ENCODE data around the gene DMXL1. TPM values are rescaled to one million over a fixed set of nuclear protein-coding genes. Genes with fewer than 3 reads are reported as not detected.

DMXL1 gene
- total RNA-seq, 2 experiments from 2014 or later, result 20.8 to 23.3 TPM

DNA sequence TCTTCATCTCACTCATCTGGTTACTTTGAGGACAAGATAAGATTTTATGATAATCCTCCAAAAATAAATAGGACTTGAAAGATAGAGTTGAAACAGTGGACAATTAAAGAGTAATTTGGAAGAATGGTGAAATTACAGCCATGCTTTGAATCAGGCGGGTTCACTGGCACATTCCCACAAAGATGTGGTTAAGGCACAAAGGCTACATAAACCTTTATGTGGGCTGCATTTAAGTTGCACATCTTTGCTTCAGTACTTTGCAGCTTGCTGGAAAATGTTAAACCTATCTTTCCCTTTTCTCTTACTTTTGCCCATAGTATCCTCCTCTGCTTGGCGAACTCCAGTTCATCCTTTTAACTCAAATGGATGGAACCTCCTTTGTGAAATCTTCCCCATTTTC, 192.8 kb downstream of the DMXL1 start:
- Mint-ChIP-seq H3K9me3 (peaks cover 26% of the 10 kb centered on the region), H3K4me1 (ENCODE audit: low read depth) (peaks cover 43% of the 10 kb centered on the region), H3K36me3 (ENCODE audit: low read depth) (peaks cover 10% of the 10 kb centered on the region), H3K4me3 (no peak overlapping the region), H3K27me3 (no peaks in the 10 kb centered on the region), H3K27ac (no peak overlapping the region)
- ChIA-PET CTCF (interaction anchor here (1.1 to 2.0 kb wide), 3 partner anchors 10 to 275 kb away, joined by 3 to 7 read pairs (median 7); partner anchors contain the start of gene DTWD2), POLR2A (interaction anchor here (0.7 to 2.0 kb wide), 2 partner anchors 94 to 192 kb away, joined by 3 to 5 read pairs; partner anchors contain the start of gene DMXL1)
- TF ChIP-seq, protein P1, sequence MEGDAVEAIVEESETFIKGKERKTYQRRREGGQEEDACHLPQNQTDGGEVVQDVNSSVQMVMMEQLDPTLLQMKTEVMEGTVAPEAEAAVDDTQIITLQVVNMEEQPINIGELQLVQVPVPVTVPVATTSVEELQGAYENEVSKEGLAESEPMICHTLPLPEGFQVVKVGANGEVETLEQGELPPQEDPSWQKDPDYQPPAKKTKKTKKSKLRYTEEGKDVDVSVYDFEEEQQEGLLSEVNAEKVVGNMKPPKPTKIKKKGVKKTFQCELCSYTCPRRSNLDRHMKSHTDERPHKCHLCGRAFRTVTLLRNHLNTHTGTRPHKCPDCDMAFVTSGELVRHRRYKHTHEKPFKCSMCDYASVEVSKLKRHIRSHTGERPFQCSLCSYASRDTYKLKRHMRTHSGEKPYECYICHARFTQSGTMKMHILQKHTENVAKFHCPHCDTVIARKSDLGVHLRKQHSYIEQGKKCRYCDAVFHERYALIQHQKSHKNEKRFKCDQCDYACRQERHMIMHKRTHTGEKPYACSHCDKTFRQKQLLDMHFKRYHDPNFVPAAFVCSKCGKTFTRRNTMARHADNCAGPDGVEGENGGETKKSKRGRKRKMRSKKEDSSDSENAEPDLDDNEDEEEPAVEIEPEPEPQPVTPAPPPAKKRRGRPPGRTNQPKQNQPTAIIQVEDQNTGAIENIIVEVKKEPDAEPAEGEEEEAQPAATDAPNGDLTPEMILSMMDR (IDR thresholded peaks at IDR 0.05), result no peak
- ATAC-seq, result no peak
- no peak for DNase-seq
- intact Hi-C loops (cut with micrococcal nuclease), result no loop called here

DNA sequence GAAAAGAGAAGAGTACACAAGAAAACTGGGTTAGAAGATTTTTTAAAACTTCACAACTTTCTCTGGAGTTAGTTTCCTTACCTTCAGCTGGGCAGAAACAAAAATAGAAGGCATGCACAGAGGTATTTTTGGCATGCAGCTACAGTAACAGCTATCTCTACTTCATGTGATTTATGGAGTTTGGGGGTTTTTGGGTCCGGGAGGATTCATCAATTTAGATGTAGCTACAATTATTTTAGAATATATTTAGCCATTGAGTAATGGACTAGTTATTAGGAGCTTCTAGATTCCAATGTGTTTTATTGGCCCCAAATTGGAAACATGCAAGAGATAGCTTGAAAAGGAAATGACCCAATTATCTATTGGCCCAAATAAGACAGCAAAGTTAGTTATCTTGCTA, 193.3 kb downstream of the DMXL1 start:
- H3K9me3 Mint-ChIP-seq, result peaks cover 26% of the 10 kb centered on the region
- H3K36me3 Mint-ChIP-seq (ENCODE audit: low read depth), result peaks cover 11% of the 10 kb centered on the region
- intact Hi-C loops (cut with micrococcal nuclease), result no loop called here
- no peak overlapping the region for H3K4me3 Mint-ChIP-seq
- ChIA-PET CTCF (interaction anchor here (0.8 to 2.0 kb wide), 4 partner anchors 9 to 276 kb away, joined by 3 to 7 read pairs (median 6); partner anchors contain the start of gene DTWD2), POLR2A (interaction anchor here (0.7 to 2.0 kb wide), 2 partner anchors 93 to 193 kb away, joined by 3 to 5 read pairs; partner anchors contain the start of gene DMXL1)
- no peak overlapping the region for H3K27ac Mint-ChIP-seq
- DNase-seq (no peak), ATAC-seq (no peak)
- peaks cover 43% of the 10 kb centered on the region for H3K4me1 Mint-ChIP-seq (ENCODE audit: low read depth)
- H3K27me3 Mint-ChIP-seq, result no peaks in the 10 kb centered on the region
- TF ChIP-seq, protein P1 (IDR thresholded peaks at IDR 0.05), result no peak

DNA sequence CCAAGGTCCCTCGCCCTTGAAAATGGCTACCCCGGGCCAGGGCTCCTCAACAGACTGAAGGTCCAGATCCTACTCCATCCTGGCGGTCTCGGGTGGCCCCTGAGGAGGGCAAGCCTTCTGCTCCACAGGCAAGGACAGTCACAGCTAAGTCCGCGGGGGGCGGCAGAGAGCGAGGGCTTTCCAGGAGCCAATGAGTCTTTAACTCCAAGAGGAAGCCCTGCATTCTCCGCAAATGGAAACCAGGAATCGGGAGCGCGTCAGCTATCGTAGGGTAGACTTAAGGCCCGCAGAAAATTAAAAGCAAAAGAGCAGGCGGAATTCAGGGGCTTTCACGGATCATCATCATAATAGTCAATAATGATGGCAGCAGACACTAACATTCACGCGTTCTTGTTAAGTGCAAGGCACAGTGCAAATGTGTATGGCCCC, 197.1 kb downstream of the DMXL1 start:
- H3K9me3 Mint-ChIP-seq, result peaks cover 4% of the 10 kb centered on the region
- peak; percentile 97 for DNase-seq
- no peaks in the 10 kb centered on the region for H3K27me3 Mint-ChIP-seq
- H3K36me3 Mint-ChIP-seq (ENCODE audit: low read depth), result peaks cover 40% of the 10 kb centered on the region
- peak; percentile 80 for ATAC-seq
- TF ChIP-seq, protein P1 (IDR thresholded peaks at IDR 0.05), result peak; percentile 91
- intact Hi-C loops (cut with micrococcal nuclease), result loop anchor here (2.0 to 5.0 kb wide), 3 partner anchors 41 to 281 kb away; partner anchors contain the start of genes DMXL1 and DTWD2
- ChIA-PET POLR2A (interaction anchor here (0.5 to 1.8 kb wide), 10 partner anchors 9 to 197 kb away, joined by 3 to 6 read pairs (median 3); partner anchors contain the start of gene DMXL1), CTCF (interaction anchor here (0.7 to 3.1 kb wide), 44 partner anchors 9 to 282 kb away, joined by 3 to 18 read pairs (median 4); partner anchors contain the start of genes DMXL1 and DTWD2)
- peaks cover 65% of the 10 kb centered on the region for H3K4me1 Mint-ChIP-seq (ENCODE audit: low read depth)
- H3K27ac Mint-ChIP-seq, result peak overlapping the region; percentile 96
- peak overlapping the region; percentile 95 for H3K4me3 Mint-ChIP-seq

DNA sequence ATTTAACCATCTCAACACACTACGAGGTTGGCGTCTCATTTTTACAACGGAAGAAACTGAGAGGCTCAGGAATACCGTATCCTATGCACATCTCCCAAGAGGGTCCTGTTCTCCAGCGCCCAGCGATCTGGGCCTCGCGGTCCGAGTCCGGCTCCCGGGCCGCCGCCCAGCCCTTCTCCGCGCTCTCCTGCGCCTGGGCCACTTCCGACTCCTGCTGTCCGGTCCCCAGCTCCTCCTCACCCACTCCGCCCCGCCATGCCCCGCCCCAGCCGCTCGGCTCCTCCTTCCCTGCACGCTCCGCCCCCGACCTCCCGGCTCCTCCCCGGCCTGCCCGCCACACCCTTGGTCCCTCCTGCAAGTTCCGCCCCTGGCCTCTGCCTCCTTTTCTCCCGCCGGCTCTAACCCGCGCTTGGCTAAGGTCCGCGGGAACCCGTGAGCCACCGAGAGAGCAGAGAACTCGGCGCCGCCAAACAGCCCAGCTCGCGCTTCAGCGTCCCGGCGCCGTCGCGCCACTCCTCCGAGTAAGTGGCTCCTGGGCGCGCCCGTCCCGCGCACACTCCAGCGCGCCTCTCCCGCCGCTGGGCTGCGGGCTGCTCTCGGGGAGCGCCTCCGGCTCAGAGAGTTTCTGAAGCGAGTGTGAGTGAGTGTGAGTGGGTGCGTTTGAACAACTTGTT, 197.6 kb downstream of the DMXL1 start:
- H3K27ac Mint-ChIP-seq, result peak overlapping the region; percentile 96
- TF ChIP-seq, protein P1 (IDR thresholded peaks at IDR 0.05), result no peak
- no peaks in the 10 kb centered on the region for H3K27me3 Mint-ChIP-seq
- CTCF ChIA-PET, result interaction anchor here (0.7 to 3.1 kb wide), 43 partner anchors 10 to 282 kb away, joined by 3 to 18 read pairs (median 4); partner anchors contain the start of genes DMXL1 and DTWD2
- POLR2A ChIA-PET, result interaction anchor here (0.5 to 2.1 kb wide), 10 partner anchors 10 to 197 kb away, joined by 3 to 12 read pairs (median 3); partner anchors contain the start of gene DMXL1
- peaks cover 68% of the 10 kb centered on the region for H3K4me1 Mint-ChIP-seq (ENCODE audit: low read depth)
- H3K9me3 Mint-ChIP-seq, result no peaks in the 10 kb centered on the region
- peak; percentile 97 for DNase-seq
- H3K4me3 Mint-ChIP-seq, result peak overlapping the region; percentile 95
- ATAC-seq, result peak; percentile 93
- intact Hi-C loops (cut with micrococcal nuclease), result loop anchor here (2.0 to 5.0 kb wide), 3 partner anchors 40 to 281 kb away; partner anchors contain the start of genes DMXL1 and DTWD2
- peaks cover 41% of the 10 kb centered on the region for H3K36me3 Mint-ChIP-seq (ENCODE audit: low read depth)
